Measurements from ENCODE around the gene VPS8.

The VPS8 gene

GRCh38 chr3:184783319-184783718, 28.6 kb upstream of the VPS8 start:
- DNase-seq = no peak

- peak; percentile 36 for DNase-seq
Measured at GRCh38 chr3:184784731-184785500, 27.1 kb upstream of the VPS8 start.

GRCh38 chr3:184785890-184786279, 26.1 kb upstream of the VPS8 start:
- DNase-seq = no peak

- peak; percentile 83 for DNase-seq
Measured at GRCh38 chr3:184786280-184786941, 25.6 kb upstream of the VPS8 start.

GRCh38 chr3:184788751-184789150, 23.2 kb upstream of the VPS8 start:
- DNase-seq = no peak

- DNase-seq = no peak
Measured at GRCh38 chr3:184789314-184789998, 22.5 kb upstream of the VPS8 start.

- no peak for DNase-seq
Measured at GRCh38 chr3:184791171-184791570, 20.8 kb upstream of the VPS8 start.

- DNase-seq = no peak
Measured at GRCh38 chr3:184795522-184796190, 16.3 kb upstream of the VPS8 start.

GRCh38 chr3:184796551-184796950, 15.4 kb upstream of the VPS8 start:
- no peak for DNase-seq

GRCh38 chr3:184796954-184797353, 15.0 kb upstream of the VPS8 start:
- DNase-seq = no peak

GRCh38 chr3:184798120-184798519, 13.8 kb upstream of the VPS8 start:
- no peak for DNase-seq

GRCh38 chr3:184800349-184800930, 11.5 kb upstream of the VPS8 start:
- no peak for DNase-seq

- DNase-seq = no peak
Measured at GRCh38 chr3:184801241-184801785, 10.7 kb upstream of the VPS8 start.

GRCh38 chr3:184802150-184802549, 9.8 kb upstream of the VPS8 start:
- no peak for DNase-seq

- DNase-seq = no peak
Measured at GRCh38 chr3:184804801-184805200, 7.2 kb upstream of the VPS8 start.

GRCh38 chr3:184805351-184806038, 6.5 kb upstream of the VPS8 start:
- peak; percentile 77 for DNase-seq

- DNase-seq = no peak
Measured at GRCh38 chr3:184806567-184807271, 5.2 kb upstream of the VPS8 start.

- no peak for DNase-seq
Measured at GRCh38 chr3:184807549-184807948, 4.4 kb upstream of the VPS8 start.

GRCh38 chr3:184808021-184808420, 3.9 kb upstream of the VPS8 start:
- DNase-seq = peak; percentile 60

- DNase-seq = no peak
Measured at GRCh38 chr3:184810146-184810545, 1.8 kb upstream of the VPS8 start.

GRCh38 chr3:184811034-184811433, 932 bp upstream of the VPS8 start:
- no peak for DNase-seq

- no peak for DNase-seq
Measured at GRCh38 chr3:184811663-184811998, 335 bp upstream of the VPS8 start.
